ENCODE measurements around the gene TAF6.

GRCh38 chr7:100071018-100071723, 48.0 kb downstream of the TAF6 start:
- TF ChIP-seq FOS (IDR thresholded peaks at IDR 0.05; ENCODE audit: low read depth, low read length): no peak
- TF ChIP-seq RFX5 (IDR thresholded peaks at IDR 0.05; ENCODE audit: low read depth, low read length): no peak
- no peak for TF ChIP-seq RCOR1 (IDR thresholded peaks at IDR 0.05; ENCODE audit: insufficient replicate concordance, low read length)
- TF ChIP-seq POLR2A (IDR thresholded peaks at IDR 0.05; ENCODE audit: low read depth, low read length): no peak
- TF ChIP-seq, protein P1, sequence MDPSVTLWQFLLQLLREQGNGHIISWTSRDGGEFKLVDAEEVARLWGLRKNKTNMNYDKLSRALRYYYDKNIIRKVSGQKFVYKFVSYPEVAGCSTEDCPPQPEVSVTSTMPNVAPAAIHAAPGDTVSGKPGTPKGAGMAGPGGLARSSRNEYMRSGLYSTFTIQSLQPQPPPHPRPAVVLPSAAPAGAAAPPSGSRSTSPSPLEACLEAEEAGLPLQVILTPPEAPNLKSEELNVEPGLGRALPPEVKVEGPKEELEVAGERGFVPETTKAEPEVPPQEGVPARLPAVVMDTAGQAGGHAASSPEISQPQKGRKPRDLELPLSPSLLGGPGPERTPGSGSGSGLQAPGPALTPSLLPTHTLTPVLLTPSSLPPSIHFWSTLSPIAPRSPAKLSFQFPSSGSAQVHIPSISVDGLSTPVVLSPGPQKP (IDR thresholded peaks at IDR 0.05; ENCODE audit: borderline replicate concordance, low read depth, low read length): no peak
- TF ChIP-seq CTCF (conservative IDR thresholded peaks at IDR 0.05; ENCODE audit: low read depth, low read length): no peak
- TF ChIP-seq BHLHE40 (IDR thresholded peaks at IDR 0.05; ENCODE audit: low read depth, low read length): no peak
- no peak for TF ChIP-seq CHD1 (IDR thresholded peaks at IDR 0.05; ENCODE audit: low read depth, low read length)
